H1 (cell line): ENCODE measurements around the gene UNC13D. TPM values are rescaled to one million over a fixed set of nuclear protein-coding genes. Genes with fewer than 3 reads are reported as not detected.

Experiments
- CEBPB ChIP-seq: IDR thresholded peaks from 2 replicates; pipeline ENCODE4 v1.6.1; 2012; ENCODE audit warnings: low read depth, low read length
- CHD1 ChIP-seq: IDR thresholded peaks from 2 replicates; pipeline ENCODE4 v1.6.1; 2012; ENCODE audit warnings: low read depth, low read length, improper control_type of control experiment
- KDM5A ChIP-seq: fragments of 200-600 bp; IDR thresholded peaks from 2 replicates; pipeline ENCODE4 v1.7.1; 2012; ENCODE audit warnings: mild to moderate bottlenecking, low read length, inconsistent platforms, mixed read lengths
- POLR2AphosphoS5 ChIP-seq: IDR thresholded peaks from 2 replicates; pipeline ENCODE4 v1.6.1; 2011; ENCODE audit warnings: low read depth, low read length
- polyA plus RNA-seq, 7 experiments: library from polyadenylated mRNA; depleted of rRNA in 3 of 7; stranded (reverse) in 5 of 7; unstranded in 2 of 7; fragments of >200 nt in 5 of 7; fragments of 200-250 nt in 2 of 7; gene quantifications; 1 replicate in 5 of 7; 2 replicates in 1 of 7; 4 replicates in 1 of 7; pipeline versions ENCODE4 v1.2.1 to v1.2.3, GENCODE V29; 2011 to 2013; ENCODE audit warnings: missing spikeins in 2 of 7, mixed read lengths in 2 of 7
- total RNA-seq: library from RNA; stranded (reverse); fragmentation: NEBNext Ultra II Directional; extraction: Animal tissue kit (Norgen Biotek cat#: 25700); gene quantifications from 2 replicates; pipeline ENCODE4 v1.2.1, GENCODE V29; 2021
- TF ChIP-seq, protein P1 (sequence below), 3 experiments: IDR thresholded peaks; 1 replicate in 2 of 3; 2 replicates in 1 of 3; pipeline versions ENCODE4 v1.5.1 to v1.6.1; 2011; ENCODE audit warnings: low read length in 3 of 3, mild to moderate bottlenecking in 3 of 3, inconsistent platforms in 2 of 3, low read depth in 1 of 3, moderate library complexity in 1 of 3; ENCODE audit not compliant: insufficient read depth in 1 of 3; ENCODE audit errors: control extremely low read depth in 1 of 3
- TF ChIP-seq, protein P2 (sequence below): IDR thresholded peaks from 2 replicates; pipeline ENCODE4 v1.6.1; 2012; ENCODE audit warnings: low read length, inconsistent platforms

Gene UNC13D
- total and polyA plus RNA-seq, 2 of the 8 experiments (the other 6 are each of a cell fraction or from before 2014, with no cell fraction given) = 3.6 to 8.4 TPM

GRCh38 chr17:75808549-75808904 lies 35.7 kb downstream of the UNC13D start (continued):
- TF ChIP-seq, protein P1, sequence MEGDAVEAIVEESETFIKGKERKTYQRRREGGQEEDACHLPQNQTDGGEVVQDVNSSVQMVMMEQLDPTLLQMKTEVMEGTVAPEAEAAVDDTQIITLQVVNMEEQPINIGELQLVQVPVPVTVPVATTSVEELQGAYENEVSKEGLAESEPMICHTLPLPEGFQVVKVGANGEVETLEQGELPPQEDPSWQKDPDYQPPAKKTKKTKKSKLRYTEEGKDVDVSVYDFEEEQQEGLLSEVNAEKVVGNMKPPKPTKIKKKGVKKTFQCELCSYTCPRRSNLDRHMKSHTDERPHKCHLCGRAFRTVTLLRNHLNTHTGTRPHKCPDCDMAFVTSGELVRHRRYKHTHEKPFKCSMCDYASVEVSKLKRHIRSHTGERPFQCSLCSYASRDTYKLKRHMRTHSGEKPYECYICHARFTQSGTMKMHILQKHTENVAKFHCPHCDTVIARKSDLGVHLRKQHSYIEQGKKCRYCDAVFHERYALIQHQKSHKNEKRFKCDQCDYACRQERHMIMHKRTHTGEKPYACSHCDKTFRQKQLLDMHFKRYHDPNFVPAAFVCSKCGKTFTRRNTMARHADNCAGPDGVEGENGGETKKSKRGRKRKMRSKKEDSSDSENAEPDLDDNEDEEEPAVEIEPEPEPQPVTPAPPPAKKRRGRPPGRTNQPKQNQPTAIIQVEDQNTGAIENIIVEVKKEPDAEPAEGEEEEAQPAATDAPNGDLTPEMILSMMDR (IDR thresholded peaks at IDR 0.05; ENCODE audit: control extremely low read depth in 1 of 3, insufficient read depth in 1 of 3, low read depth in 1 of 3, low read length in 3 of 3) = no peak
- TF ChIP-seq KDM5A (no peak), CEBPB (no peak), CHD1 (no peak), POLR2AphosphoS5 (no peak)
- TF ChIP-seq, protein P2, sequence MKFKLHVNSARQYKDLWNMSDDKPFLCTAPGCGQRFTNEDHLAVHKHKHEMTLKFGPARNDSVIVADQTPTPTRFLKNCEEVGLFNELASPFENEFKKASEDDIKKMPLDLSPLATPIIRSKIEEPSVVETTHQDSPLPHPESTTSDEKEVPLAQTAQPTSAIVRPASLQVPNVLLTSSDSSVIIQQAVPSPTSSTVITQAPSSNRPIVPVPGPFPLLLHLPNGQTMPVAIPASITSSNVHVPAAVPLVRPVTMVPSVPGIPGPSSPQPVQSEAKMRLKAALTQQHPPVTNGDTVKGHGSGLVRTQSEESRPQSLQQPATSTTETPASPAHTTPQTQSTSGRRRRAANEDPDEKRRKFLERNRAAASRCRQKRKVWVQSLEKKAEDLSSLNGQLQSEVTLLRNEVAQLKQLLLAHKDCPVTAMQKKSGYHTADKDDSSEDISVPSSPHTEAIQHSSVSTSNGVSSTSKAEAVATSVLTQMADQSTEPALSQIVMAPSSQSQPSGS = no peak
